Large intestine (tissue), 3 donors: Measurements from ENCODE around the gene KIFBP. TPM values are rescaled to one million over a fixed set of nuclear protein-coding genes. Genes with fewer than 3 reads are reported as not detected.
A peak's percentile ranks its signal among the peaks of the same experiment; 100 is the strongest.
"Not testable (repeated sequence)": the region's sequence is repeated elsewhere in the genome, so short reads cannot be mapped to it uniquely, and the experiment has no call there.

Experiments used
- DNase-seq, 2 donors: peaks; one replicate each; pipeline versions ENCODE4 v3.0.0 to v3.0.0-alpha.2; 2013
- H3K27ac ChIP-seq: one replicate; pipeline ENCODE4 v1.5.1; 2013; ENCODE audit warnings: low read length
- H3K27me3 ChIP-seq: 2 replicates; pipeline ENCODE4 v1.6.1; 2013; ENCODE audit warnings: low read length; ENCODE audit not compliant: control insufficient read depth, insufficient read depth
- H3K36me3 ChIP-seq: 2 replicates; pipeline ENCODE4 v1.6.1; 2013; ENCODE audit warnings: low read length; ENCODE audit not compliant: control insufficient read depth, insufficient read depth
- H3K4me1 ChIP-seq: one replicate; pipeline ENCODE4 v1.6.1; 2013; ENCODE audit warnings: low read length; ENCODE audit not compliant: control insufficient read depth, insufficient read depth
- H3K4me3 ChIP-seq: one replicate; pipeline ENCODE4 v1.5.1; 2013; ENCODE audit warnings: low read length
- H3K9me3 ChIP-seq: one replicate; pipeline ENCODE4 v1.6.1; 2013; ENCODE audit warnings: mild to moderate bottlenecking, low read depth, low read length, moderate library complexity; ENCODE audit not compliant: control insufficient read depth
- WGBS: methylation state at CpG from one replicate; pipeline ENCODE4 v1.1.5; 2013; ENCODE audit warnings: low lambda C conversion rate; ENCODE audit not compliant: insufficient coverage; 5-methylcytosine and 5-hydroxymethylcytosine counted together
- polyA plus RNA-seq: library from polyadenylated mRNA; unstranded; fragments of 120-200 nt; gene quantifications from one replicate; pipeline ENCODE4 v1.2.1, GENCODE V29; 2013

KIFBP gene
- polyA plus RNA-seq, 1 donor, result 21.8 TPM

DNA sequence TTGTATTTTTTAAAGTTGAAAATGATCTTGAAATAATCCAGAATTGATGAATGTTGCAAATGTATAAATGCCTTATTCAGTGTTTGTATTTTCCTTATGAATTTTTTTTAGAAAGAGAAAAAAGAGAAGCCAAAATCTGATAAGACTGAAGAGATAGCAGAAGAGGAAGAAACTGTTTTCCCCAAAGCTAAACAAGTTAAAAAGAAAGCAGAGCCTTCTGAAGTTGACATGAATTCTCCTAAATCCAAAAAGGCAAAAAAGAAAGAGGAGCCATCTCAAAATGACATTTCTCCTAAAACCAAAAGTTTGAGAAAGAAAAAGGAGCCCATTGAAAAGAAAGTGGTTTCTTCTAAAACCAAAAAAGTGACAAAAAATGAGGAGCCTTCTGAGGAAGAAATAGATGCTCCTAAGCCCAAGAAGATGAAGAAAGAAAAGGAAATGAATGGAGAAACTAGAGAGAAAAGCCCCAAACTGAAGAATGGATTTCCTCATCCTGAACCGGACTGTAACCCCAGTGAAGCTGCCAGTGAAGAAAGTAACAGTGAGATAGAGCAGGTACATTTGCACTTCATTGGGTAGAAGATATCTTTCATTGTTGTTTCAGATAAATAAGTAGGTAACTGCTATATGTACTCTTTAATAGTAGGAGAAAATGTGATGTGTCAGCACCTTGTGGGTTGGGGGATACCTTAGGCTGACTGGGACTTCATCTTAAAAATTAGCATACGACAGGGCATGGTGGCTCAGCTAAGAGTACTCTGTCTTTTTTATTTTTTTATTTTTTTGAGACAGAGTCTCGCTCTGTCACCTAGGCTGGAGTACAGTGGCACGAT, 28.7 kb upstream of the KIFBP start:
- no peak overlapping the region for H3K4me3 ChIP-seq
- H3K27ac ChIP-seq, result no peak overlapping the region
- H3K36me3 ChIP-seq, result peaks cover 36% of the 10 kb centered on the region
- DNase-seq, result no peak
- WGBS, result 100% methylated on average over 2 of the region's 4 CpGs
- peaks cover 7% of the 10 kb centered on the region for H3K4me1 ChIP-seq
- H3K9me3 ChIP-seq, result no peaks in the 10 kb centered on the region
- H3K27me3 ChIP-seq, result no peaks in the 10 kb centered on the region

DNA sequence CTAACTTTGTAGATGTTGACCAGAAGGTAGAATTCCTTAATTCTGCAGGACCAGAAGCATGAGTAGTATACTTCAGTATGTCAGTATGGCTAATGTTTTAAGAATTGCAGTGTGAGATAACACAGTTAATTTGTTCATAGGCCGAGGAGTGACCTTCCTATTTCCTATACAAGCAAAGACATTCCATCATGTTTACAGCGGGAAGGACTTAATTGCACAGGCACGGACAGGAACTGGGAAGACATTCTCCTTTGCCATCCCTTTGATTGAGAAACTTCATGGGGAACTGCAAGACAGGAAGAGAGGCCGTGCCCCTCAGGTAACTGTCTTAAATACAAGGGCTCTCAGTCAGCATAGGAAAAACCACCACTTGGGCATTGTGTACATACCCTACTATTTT, 25.5 kb upstream of the KIFBP start:
- WGBS, result 100% methylated on average over 1 of the region's 4 CpGs
- peaks cover 64% of the 10 kb centered on the region for H3K36me3 ChIP-seq

DNA sequence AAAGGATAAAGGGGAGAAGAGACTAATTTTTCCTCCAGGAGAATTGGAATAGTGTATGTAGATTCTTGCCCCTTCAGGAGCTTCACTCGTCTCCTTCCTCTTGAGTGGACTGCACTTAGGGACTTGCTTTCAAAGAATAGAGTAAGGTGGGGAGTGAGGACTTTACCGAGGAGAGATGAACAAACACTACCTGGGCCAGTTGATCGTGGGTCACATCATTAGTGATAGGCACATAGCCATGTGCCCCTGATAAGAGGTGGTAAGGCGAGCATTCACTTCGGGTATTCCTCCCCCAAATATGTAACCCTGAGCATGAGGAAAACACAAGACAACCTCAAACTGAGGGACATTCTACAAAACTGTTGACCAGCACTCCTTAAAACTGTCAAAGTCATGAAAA, 14.6 kb upstream of the KIFBP start:
- WGBS, result no CpG with 5 or more reads among the region's 5 CpGs

More for the DNA sequence above, 25.5 kb upstream of the KIFBP start:
- H3K27ac ChIP-seq, result no peak overlapping the region
- H3K27me3 ChIP-seq, result no peaks in the 10 kb centered on the region
- no peaks in the 10 kb centered on the region for H3K9me3 ChIP-seq
- H3K4me3 ChIP-seq, result no peak overlapping the region
- H3K4me1 ChIP-seq, result no peaks in the 10 kb centered on the region
- DNase-seq, result no peak

DNA sequence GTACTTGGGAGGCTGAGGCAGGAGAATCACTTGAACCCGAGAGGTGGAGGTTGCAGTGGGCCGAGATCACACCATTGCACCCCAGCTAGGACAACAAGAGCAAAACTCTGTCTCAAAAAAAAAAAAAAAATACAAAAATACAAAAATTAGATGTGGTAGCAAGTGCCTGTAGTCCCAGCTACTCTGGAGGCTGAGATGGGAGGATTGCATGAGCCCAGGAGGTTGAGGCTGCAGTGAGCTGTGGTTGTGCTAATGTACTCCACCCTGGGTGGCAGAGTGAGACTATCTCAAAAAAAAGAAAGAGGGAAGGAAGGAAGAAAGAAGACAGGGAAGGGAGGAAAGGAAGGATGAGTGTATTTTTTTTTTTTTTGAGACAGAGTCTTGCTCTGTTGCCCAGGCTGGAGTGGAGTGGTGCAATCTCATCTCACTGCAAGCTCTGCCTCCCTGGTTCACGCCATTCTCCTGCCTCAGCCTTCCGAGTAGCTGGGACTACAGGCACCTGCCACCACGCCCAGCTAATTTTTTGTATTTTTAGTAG, 12.6 kb upstream of the KIFBP start:
- H3K36me3 ChIP-seq, result peaks cover 79% of the 10 kb centered on the region

More for the DNA sequence above, 14.6 kb upstream of the KIFBP start:
- Histone ChIP-seq H3K36me3 (peaks cover 76% of the 10 kb centered on the region), H3K4me1 (no peaks in the 10 kb centered on the region), H3K4me3 (no peak overlapping the region), H3K27me3 (no peaks in the 10 kb centered on the region), H3K9me3 (no peaks in the 10 kb centered on the region), H3K27ac (no peak overlapping the region)
- DNase-seq, result no peak

DNA sequence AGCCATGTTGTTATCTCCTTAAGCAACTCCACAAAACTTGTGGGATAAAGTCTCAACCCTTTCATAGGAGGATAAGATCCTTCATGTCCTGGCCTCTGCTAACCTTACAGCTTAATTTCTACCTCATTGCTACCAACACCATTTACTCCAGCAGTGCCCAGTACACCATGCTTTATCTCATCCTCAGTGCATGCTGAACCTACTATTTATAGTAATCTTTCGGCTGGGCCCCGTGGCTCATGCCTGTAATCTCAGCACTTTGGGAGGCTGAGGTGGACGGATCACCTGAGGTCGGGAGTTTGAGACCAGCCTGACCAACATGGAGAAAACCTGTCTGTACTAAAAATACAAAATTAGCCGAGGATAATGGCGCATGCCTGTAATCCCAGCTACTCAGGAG, 8.9 kb upstream of the KIFBP start:
- 100% methylated on average over 1 of the region's 6 CpGs for WGBS
- H3K36me3 ChIP-seq, result peaks cover 66% of the 10 kb centered on the region

More for the DNA sequence above, 12.6 kb upstream of the KIFBP start:
- H3K27ac ChIP-seq, DNase-seq, H3K4me3 ChIP-seq, H3K9me3 ChIP-seq, H3K27me3 ChIP-seq, H3K4me1 ChIP-seq: not testable (repeated sequence)
- no CpG with 5 or more reads among the region's 5 CpGs for WGBS

DNA sequence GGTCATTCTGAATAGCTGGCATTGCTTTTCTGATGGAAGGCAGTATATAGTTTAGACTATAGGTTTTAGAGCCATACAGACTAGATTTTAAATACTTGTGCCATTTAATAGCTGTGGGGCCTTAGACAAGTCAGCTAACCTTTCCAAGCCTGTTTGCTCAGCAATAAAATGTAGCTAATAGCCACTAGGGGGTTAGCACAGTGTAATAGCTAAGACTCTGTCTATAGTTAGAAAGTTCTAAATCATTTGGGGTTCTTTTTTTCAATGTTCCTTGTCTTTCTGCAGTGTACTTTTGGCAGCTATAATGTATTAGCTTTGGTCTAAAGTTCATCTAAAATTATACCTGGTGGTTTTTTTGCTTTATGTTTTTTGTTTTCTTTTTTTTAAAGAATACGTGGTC, 7.5 kb upstream of the KIFBP start:
- no peak for DNase-seq
- no peaks in the 10 kb centered on the region for H3K27me3 ChIP-seq
- no CpG with 5 or more reads among the region's 1 CpG for WGBS
- peaks cover 60% of the 10 kb centered on the region for H3K36me3 ChIP-seq
- no peak overlapping the region for H3K27ac ChIP-seq
- H3K4me1 ChIP-seq, result no peaks in the 10 kb centered on the region
- no peaks in the 10 kb centered on the region for H3K9me3 ChIP-seq
- H3K4me3 ChIP-seq, result no peak overlapping the region

More for the DNA sequence above, 8.9 kb upstream of the KIFBP start:
- not testable (repeated sequence) for H3K4me3 ChIP-seq, H3K27me3 ChIP-seq, H3K4me1 ChIP-seq, DNase-seq, H3K9me3 ChIP-seq, H3K27ac ChIP-seq

DNA sequence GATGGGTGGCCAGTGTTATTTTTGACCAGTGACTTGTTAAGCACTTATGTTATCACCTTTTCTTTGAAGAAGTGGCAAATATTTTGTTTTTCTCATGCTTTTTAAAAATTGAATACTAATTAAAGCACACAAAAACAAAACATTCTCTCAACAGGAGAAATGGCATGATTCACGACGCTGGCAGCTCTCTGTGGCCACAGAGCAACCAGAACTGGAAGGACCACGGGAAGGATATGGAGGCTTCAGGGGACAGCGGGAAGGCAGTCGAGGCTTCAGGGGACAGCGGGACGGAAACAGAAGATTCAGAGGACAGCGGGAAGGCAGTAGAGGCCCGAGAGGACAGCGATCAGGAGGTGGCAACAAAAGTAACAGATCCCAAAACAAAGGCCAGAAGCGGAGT, 6.2 kb upstream of the KIFBP start:
- H3K4me1 ChIP-seq, result no peaks in the 10 kb centered on the region
- H3K36me3 ChIP-seq, result peaks cover 51% of the 10 kb centered on the region
- no peaks in the 10 kb centered on the region for H3K27me3 ChIP-seq

DNA sequence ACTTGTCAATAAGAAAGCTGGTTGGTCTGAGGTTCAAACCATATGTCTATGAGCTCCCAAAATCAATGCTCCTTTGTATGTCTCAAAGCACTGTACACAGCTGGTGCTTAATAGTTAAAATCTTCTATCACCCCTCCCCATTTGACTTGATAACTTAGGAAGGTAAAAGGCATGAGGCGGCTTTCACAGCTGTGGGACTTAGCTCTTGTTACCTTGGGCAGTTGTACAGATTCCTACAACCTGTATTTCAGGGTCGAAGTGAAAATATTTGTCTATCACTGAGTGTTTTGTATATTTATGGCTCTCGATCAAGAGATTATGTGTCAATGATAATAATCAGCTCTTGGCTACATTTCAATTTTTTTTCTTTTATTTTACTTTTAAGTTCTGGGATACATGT, 992 bp upstream of the KIFBP start:
- Histone ChIP-seq H3K27me3 (no peaks in the 10 kb centered on the region), H3K9me3 (no peaks in the 10 kb centered on the region), H3K36me3 (peaks cover 22% of the 10 kb centered on the region), H3K4me1 (peaks cover 3% of the 10 kb centered on the region), H3K27ac (no peak overlapping the region), H3K4me3 (no peak overlapping the region)
- DNase-seq, result no peak
- WGBS, result 50% methylated on average over 1 of the region's 3 CpGs

More for the DNA sequence above, 6.2 kb upstream of the KIFBP start:
- DNase-seq, result no peak
- Histone ChIP-seq H3K4me3 (no peak overlapping the region), H3K9me3 (no peaks in the 10 kb centered on the region), H3K27ac (no peak overlapping the region)
- WGBS, result 100% methylated on average over 8 of the region's 11 CpGs

DNA sequence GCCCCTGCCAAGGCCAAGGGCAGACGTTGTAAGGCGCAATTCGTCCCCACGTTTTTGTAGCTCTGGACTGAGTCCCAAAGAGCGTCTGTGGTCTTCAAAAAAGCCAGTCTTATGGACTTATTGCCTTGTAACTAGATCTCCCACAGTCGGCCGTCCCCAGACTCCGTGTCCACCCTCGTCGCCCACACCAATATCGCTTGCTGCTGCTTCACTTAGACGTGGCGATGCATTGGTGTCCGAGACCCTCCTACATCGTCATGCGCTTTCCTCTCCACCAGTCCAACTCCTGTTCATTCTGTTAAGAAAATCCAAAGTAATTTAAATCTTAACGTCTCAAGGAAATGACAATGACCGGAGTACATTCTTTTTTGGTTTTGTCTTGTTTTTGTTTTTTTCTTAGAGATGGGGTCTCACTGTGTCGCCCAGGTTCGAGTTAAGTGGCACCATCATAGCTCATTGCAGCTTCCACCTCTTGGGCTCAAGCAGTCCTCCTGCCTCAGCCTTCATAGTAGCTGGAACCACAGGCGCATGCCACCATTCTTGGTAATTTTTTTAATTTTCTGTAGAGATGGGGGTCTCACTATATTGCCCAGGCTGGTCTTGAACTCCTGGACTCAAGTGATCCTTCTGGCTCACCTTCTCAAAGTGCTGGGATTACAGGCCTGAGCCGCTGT, 851 bp downstream of the KIFBP start:
- DNase-seq, result no peak
- no peaks in the 10 kb centered on the region for H3K27me3 ChIP-seq
- no peaks in the 10 kb centered on the region for H3K9me3 ChIP-seq
- peak overlapping the region; percentile 91 for H3K4me3 ChIP-seq
- peak overlapping the region; percentile 84 for H3K27ac ChIP-seq
- H3K36me3 ChIP-seq, result peaks cover 12% of the 10 kb centered on the region
- WGBS, result 60% methylated on average over 1 of the region's 22 CpGs
- H3K4me1 ChIP-seq, result peaks cover 3% of the 10 kb centered on the region

DNA sequence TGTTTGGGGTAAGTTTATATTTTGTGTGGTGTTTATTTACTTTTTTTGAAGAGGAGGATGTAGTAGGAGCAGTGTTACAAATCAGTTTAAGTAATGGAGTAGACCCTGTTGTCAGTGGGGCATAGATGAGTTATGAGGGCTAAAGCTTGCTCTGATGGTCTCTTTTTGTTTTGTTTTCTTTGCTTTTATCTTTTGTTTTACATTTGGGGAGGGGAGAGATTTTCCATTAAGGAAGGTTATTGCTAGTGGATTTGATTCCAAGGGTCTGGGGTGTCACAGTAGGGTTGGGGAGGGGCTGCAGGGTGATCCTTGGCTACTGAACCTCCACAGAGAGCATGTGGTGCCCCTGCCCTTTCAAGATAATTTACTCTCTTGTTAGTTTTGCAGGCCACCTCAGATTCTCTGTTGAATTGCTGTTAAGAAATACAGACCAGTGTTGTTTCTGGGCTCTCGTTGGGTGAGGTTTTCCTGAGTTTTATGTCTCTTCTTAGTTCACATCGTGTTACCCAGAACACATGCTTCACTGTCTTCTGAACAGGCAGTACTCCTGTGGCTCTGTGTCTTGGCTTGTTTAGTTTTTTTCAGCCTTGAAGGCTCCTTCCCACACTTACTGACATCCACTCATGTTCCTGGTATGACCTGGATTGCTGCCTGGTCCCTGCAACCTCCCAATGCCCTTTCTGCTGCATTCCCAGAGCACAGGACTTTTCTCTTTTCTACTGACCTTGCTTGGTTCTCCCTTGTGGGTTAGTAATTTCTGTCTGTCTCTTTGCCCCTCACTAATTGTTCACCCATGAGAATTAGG, 4.2 kb downstream of the KIFBP start:
- Histone ChIP-seq H3K27ac (no peak overlapping the region), H3K36me3 (peaks cover 6% of the 10 kb centered on the region), H3K9me3 (no peaks in the 10 kb centered on the region), H3K4me1 (peaks cover 3% of the 10 kb centered on the region), H3K4me3 (no peak overlapping the region), H3K27me3 (no peaks in the 10 kb centered on the region)
- no peak for DNase-seq
- WGBS, result 40% methylated on average over 1 of the region's 2 CpGs
